GM21529 (cell line): ENCODE data around the gene PAK6.

Experiments used
- ATAC-seq: cut with Tn5 transposase; IDR thresholded peaks from one replicate; pipeline ENCODE4 v1.9.1; 2021; ENCODE audit not compliant: unreplicated experiment

PAK6 gene

DNA sequence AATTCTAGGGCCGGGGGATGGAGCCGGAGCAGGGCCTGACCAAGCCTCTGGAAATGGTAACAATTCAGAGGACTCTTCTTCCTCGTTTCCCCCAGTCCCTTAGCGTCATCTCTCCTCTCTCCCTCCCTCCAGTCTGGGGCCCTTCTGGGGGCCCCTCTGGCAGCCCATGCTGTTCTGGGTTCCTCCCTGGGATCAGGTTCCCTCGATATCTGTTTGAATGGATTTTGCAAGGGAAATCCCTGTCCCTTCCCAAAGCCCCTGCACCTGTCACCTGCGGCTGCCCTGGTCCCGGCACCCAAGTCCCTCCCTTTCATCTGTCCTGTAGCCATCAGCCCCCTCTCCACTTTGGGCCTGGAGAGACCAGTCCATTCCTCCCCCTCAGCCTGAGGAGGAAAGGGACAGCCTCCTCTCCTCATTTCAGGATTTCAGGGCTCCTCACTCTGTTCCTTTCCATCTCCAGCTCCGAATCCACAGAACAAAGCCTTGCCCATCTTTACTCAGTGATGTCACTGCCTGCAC is 70.5 kb downstream of the PAK6 start:
- ATAC-seq, result no peak

DNA sequence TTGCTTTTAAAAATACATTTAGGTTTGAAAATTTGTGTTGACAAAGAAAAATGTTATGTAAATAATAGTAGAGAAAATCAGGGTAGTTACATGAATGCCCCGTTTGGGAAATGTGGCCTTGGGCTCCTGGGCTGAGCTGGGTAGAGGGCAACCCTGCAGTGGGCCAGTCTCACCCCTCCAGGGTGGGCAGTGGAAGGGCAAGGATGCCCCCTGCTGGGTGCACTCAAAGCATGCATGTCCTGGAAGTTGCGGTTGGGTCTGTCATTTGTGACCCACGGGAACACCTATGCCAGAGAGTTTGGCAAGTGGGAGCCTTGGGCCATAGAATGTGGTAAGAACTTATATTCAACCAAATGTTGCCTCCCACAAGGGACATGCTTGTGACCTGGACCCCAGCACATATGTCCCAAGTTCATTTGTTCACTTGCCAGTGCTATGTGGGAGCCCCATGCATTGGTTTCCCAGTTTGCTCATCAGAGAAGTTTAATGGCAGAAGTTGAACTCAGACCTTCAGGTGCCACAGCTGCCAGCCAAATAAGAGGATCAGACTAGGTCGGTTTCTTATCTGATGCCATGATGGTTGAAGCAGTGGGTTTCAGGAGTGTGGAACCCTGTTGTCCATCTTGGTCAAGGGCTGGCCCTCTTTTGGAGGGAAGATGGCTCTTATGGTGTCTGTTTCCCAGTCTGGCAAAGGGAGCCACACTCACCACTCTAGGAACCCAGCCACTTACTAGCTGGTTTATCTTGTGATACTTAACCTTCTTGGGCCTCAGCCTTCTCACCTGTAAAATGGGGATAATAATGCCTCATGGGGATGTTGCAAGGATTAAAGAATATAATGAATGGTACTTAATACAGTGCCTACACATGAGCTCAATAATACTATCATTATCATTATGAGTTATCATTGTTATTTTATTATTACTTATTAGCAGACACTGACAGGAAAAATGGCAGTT is 71.4 kb downstream of the PAK6 start:
- no peak for ATAC-seq

DNA sequence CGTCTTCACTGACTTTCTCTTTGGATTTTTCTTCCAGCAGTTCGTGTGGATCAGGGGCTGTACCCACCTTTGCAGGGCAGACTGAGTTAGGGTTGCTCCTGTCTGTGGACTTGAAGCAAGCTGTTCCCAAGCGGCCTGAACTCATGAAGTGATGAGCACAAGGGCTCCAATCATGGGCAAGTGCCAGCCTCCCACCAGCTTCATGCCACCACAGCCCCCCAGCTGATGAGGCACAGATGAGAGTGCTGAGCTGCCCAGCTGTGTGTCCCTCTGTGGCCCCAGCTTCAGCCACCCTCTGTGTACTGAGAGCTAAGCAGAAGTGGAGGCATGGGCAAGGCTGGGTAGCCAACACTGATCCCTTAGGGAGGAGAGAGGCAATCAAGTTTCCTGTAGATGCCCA is 72.1 kb downstream of the PAK6 start:
- no peak for ATAC-seq

DNA sequence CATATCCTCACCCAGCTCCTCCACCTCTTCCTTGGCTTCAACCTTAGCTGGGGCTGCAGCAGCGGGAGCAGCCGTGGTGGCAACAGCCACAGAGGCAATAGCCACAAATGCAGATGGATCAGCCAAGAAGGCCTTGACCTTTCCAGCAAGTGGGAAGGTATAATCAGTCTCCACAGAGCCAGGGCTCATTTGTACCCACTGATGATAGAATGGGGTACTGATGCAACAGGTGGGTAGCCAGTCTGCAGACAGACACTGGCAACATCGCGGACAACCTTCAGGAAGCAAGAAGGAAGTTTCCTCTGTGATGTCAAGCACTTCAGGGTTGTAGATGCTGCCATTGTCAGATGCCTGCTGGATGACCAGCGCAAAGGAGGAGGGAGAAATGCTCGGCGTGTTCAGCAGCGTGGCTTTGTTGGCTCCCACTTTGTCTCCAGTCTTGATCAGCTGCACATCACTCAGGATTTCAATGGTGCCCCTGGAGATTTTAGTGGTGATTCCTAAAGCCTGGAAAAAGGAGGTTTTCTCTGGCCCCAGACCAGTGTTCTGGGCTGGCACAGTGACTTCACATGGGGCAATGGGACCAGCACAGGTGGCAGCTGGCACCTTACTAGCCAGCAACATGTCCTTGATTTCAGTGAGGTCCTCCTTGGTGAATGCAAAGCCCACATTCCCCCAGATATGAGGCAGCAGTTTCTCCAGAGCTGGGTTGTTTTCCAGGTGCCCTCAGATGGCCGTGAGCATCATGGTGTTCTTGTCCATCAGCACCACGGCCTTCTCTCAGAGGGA is 73.7 kb downstream of the PAK6 start:
- ATAC-seq, result no peak

DNA sequence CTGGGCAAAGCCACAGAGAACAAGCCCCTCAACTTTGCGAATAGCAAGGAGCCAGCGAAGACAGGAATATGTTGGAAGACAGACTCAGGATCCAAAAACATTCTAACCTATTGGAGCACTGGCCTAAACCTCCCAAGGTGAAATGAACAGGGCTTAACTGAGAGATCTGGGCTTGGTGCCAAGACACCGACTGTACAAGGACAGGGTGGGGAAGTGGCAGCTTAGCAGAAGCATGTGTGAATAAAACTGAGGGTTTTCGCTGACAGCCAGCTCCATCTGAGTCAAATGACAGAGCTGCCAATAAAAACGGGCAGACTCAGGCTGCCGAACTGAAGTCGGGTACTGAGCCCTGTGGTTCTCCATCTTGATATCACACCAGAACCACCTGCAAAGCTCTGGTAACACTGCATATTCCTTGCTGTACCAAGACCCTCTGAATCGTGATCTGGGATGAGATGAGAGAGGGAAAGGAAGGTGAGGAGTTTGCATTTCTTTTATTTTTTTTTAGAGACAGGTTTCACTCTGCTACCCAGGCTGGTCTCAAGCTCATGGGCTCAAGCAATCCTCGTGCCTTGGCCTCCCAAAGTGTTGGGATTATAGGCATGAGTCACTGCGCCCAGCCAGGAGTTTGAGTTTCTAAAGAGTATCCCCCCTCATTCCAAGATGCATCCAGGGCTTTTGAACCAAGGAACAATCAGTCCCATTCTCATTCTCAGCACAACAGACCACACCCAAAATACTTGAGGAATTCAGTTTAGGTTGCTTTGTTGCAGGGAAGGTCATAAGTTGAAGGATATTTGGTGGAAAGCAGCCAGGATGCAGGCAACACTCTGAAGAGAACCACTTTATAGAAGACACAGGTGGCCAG is 74.9 kb downstream of the PAK6 start:
- ATAC-seq, result no peak

DNA sequence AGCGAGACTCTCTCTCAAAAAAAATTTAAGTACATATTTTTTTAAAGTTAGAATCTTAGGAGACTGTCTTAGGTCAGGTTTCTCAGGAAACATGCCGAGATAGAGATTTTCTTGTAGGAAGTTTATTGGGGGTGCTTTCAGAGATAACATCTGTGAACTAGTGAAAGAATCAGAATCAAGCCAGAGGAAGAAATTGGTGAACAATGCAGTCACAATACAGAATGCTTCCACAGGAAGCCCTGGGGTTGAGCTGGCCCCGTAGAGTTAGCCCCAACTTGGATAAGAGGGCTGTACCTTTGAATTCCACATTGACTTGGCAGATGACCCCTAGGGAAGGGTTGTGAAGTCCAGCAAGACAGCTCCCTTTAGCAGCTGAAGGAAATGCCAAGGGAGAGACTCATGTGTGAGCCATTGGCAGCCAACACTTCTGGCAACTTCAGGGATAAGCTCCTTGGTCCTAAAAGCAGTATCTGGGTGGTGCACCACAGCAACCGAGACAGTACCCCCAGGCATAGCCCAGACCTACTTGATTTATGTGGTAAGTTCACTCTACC is 75.9 kb downstream of the PAK6 start:
- no peak for ATAC-seq

DNA sequence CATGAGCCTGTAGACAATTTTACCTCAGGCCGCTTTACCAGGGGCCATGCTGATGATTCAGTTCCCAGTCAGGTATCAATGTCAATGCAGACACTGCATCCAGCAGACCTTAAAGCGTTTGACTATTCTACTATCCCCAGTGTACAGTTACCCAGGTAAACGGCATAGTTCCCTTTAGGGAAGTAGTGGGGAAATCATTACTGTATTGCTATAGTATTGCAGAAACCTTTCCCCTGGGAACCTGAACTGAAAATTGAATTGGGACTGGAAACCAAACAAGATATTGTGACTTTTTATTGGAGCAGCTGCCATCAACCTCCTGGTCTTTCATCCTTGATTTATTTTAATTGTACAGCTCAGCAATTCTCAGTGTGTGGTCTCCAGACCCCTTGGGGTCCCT is 78.1 kb downstream of the PAK6 start:
- no peak for ATAC-seq

DNA sequence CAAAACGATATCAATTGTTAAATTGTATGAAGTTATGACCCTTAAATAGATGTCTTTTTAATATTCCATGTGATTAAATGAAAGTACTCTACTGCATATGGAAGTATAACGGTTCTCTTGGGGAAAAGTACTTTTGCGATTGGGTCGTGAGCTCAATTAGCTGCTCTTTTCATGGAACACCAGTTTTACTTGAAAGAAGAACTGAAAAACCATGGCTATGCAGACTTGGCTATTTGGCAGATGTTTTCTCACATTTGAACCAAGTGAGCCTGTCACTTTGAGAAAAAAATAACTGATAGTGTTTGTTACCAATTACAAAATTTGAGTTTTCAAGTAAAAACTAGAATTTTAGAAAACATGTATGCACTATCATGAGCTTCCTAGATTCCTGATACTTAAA is 78.7 kb downstream of the PAK6 start:
- no peak for ATAC-seq

DNA sequence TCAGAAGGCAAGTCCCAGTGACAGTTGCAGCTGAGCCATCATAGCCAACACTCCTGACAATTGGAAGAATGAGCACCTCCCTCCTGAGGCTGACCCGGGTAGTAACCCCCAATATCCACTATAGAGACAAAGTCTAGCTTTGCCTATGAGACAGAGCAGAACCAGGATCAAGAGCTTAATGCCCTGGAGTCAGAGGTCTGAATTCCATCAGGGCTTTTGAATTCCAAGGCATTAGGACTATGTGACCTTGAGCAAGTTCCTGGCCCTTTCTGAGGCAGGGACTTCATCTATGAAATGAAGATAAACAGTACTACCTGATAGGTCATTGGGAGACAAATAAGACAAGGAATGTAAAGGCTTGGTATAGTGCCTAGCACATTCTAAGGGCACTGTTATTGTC is 81.5 kb downstream of the PAK6 start:
- no peak for ATAC-seq

DNA sequence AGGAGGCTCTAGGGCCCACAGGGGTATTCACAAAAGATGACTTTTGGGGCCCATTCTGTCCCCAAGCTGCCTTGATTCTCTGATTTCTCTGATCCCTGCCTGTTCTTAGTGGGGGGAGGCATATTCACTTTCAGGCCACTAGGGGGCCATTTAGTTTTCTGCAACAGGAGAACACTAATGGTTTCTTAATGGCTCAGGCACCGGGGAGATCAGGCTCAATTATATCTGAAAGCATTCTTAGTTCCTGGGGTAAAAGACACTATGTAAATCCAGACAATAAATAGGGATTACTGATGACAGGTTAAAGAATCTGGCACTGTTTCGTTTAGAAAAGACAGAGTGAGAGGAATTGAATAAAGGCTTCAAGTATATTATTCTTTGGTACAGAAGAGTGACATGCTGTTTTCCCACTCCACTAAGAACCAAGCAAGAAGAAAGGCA is 82.1 kb downstream of the PAK6 start:
- no peak for ATAC-seq

DNA sequence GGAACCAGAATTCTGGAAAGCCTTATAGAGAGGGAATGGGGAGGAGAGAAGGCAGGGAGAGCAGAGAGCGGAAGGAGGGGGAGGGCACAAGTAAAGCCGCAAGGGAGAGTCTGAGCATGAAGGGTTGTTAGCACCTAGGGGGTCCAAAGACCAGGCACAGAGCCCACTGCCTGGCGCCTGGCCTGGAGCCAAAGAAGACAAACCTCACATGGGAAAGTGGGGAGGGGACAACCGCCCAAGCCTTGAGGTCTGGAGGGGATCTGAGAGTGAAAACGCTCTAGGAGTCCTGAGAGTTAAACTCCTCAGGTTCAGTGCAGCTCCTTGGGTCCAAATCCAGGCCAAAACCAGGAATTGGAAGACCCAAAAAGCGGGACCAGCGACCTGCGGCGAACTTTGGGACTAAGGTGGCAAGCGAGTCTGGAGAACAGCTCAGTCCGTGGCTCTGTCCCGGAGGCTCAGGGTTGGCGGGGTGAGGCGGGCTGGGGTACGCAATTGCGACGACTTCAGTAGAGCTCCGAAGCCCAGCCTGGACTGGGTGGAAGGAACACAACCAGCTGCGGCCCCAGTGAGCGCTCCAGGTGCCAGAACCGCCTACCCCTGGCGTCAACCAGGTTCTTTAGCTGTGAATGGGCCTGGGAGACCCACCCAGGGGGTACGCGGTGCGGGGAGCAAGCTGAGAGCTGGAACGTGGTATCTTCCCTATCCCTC is 83.8 kb downstream of the PAK6 start:
- ATAC-seq, result no peak

DNA sequence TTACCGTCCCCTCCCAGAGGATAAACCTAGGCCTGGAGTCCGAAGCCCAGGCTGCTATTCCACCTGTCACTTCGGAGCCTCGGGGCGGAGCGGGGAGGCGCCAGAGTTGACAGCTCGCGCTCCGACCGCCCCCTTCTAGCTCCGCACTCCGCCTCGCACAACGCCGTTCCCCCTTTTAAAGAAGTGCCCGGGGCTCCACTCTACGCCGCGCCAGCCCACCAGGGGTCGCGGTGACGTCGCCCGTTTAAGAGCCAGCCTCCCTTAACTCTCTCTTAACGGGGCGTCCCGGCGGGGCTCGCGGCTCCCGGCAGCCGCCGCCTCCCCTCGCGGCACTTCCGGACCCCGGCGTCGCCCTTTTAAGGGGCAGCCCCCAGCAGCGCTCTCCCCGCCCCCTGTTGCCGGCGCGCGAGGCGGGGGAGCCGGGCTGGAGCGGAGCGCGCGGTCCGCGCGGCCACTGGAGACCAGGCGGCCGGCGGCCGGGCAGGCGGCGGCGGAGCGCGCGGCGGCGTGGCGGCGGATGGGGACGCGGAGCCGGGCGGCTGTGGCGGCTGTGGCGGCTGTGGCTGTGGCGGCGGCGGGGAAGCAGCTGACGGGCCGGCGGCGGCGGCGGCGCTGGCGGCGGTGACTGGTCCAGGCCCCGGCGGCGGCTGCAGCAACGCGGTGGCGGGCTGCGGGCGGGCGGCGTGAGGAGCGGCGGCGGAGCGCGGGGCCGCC is 84.5 kb downstream of the PAK6 start, which contains the start of gene INAFM2:
Gene INAFM2 (plus strand): TSS at position 454 of the 714 bp plus-strand sequence. CDS start 364 bp downstream, outside the sequence.
- ATAC-seq, result peak; percentile 86

DNA sequence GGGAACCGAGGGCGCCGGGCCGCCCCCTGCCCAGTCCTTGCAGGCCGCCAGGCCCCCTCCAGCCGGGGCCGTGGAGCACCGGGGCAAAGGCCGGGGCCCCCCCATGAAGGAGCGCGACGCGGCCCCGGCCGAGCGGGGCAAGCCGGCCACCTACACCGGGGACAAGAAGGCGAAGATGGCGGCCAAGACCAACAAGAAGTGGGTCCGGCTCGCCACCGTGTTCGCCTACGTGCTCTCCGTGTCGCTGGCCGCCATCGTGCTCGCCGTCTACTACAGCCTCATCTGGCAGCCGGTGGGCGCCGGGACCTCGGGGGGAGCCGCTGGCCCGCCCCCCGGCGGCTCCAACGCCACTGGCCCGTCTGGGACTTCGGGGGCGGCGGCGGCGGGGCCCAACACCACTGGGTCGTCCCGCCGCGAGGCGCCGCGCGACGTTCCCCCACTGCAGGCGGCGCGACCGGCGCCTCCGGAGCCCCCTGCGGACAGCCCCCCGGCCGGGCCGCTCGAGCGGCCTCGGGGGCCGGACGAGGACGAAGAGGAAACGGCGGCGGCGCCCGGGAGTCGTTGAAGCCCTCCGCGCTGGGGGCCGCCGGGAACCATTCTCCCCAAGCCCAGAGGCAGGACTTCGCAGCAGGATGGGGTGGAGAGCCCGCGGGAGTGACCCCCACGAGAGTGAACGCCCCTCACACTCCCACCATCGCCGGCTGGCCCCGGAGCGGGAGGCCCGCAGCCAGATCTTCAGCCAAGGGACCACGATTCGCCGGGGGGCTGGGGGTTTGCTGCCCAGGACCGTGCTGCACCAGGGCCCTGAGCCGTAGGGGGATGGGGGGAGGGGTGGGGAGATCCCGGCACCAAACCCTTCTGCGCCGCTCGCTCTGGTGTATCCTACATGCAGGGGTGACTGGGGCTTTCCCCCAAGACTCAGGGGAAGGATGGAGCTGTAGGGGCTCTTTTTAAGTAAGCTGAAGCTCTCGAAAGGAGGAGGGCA is 85.4 kb downstream of the PAK6 start:
- peak; percentile 4 for ATAC-seq

DNA sequence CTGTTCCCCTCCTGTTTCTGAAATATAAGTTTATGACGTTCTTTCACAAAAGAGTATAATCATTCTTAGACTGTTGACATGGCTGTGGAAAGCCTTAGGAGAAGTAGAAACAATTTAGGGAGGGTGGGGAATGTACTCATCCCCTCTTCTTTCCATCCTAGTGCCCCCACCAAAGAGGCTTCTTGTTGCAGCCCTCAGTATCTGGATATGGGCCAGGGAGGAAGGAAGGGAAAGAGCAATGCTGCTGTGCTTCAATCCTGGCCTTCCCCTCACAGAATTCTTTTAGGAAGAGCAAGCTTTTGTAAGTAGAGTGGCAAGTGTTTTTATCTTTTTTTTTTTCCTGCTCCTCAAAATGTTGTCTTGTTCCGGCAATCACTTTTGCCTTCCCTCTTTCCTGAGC is 86.3 kb downstream of the PAK6 start:
- ATAC-seq, result no peak

DNA sequence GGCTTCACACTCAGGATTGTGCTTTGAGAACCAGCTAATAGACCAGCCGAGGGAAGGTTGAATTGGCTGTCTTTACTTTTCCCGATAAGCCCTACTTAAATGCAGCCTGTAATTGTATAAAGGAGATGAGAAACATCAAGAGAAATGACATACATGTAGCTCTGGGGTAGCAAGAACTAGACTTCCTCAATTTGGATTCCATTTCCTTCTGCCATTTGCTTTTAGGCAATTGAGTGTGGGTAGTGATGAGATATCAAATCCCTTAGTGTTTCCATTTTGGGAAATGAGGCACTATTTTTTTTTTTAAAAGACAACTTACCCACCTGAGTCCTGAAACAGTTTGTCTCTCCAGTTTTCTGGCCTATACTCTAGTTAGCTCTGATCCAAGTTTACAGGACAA is 86.8 kb downstream of the PAK6 start:
- no peak for ATAC-seq
